ENCODE measurements around the gene LIPC. TPM values are rescaled to one million over a fixed set of nuclear protein-coding genes. Genes with fewer than 3 reads are reported as not detected.

LIPC gene
- total RNA-seq, 4 donors from 2014 or later = 0.48 to 8.2 (median 2.6) TPM; not detected in 1

- in situ Hi-C loops (cut with MboI; ENCODE audit: low pct_ligation_motif_present in 1 of 4, low pct_unique_long_range_greater_than_20kb in 1 of 4, low sequenced_read_pairs in 3 of 4) = no loop called here
- H3K36me3 ChIP-seq = no peaks in the 10 kb centered on the region
- intact Hi-C loops (cut with DNase I; ENCODE audit: low total_unique reads) = no loop called here
- peaks cover 0 to 9% (median 0%) of the 10 kb centered on the region in 4 donors for H3K4me1 ChIP-seq
- no peak overlapping the region for H3K27ac ChIP-seq
- TF ChIP-seq CTCF (IDR thresholded peaks at IDR 0.05) (no peak), POLR2A (IDR thresholded peaks at IDR 0.05) (no peak)
- H3K27me3 ChIP-seq = no peaks in the 10 kb centered on the region
- no peak overlapping the region for H3K4me3 ChIP-seq
- H3K9me3 ChIP-seq = no peaks in the 10 kb centered on the region
- WGBS, 2 donors (ENCODE audit: low coverage in 1 of 2) = 67 to 69% methylated on average over 7 of the region's 7 CpGs
- DNase-seq = no peak
Measured at GRCh38 chr15:58432401-58432800, 610 bp downstream of the LIPC start.

- Histone ChIP-seq H3K27ac (no peak overlapping the region), H3K27me3 (no peaks in the 10 kb centered on the region), H3K4me1 (peaks cover 0 to 9% (median 0%) of the 10 kb centered on the region in 4 donors), H3K9me3 (no peaks in the 10 kb centered on the region), H3K4me3 (no peak overlapping the region), H3K36me3 (no peaks in the 10 kb centered on the region)
- in situ Hi-C loops (cut with MboI; ENCODE audit: low pct_ligation_motif_present in 1 of 4, low pct_unique_long_range_greater_than_20kb in 1 of 4, low sequenced_read_pairs in 3 of 4) (no loop called here), intact Hi-C loops (cut with DNase I; ENCODE audit: low total_unique reads) (no loop called here)
- DNase-seq = no peak
- WGBS, 2 donors (ENCODE audit: low coverage in 1 of 2) = 71 to 94% methylated on average over 3 to 4 of the region's 4 CpGs
- TF ChIP-seq CTCF (IDR thresholded peaks at IDR 0.05) = no peak
- no peak for TF ChIP-seq POLR2AphosphoS5 (IDR thresholded peaks at IDR 0.05)
- no peak for TF ChIP-seq EP300 (IDR thresholded peaks at IDR 0.05; ENCODE audit: low read depth)
- no peak for TF ChIP-seq POLR2A (IDR thresholded peaks at IDR 0.05)
Measured at GRCh38 chr15:58433597-58434333, 2.0 kb downstream of the LIPC start.

- intact Hi-C loops (cut with DNase I; ENCODE audit: low total_unique reads) = no loop called here
- in situ Hi-C loops (cut with MboI; ENCODE audit: low pct_ligation_motif_present in 1 of 4, low pct_unique_long_range_greater_than_20kb in 1 of 4, low sequenced_read_pairs in 3 of 4) = no loop called here
- H3K4me3 ChIP-seq = no peak overlapping the region
- no peak overlapping the region for H3K27ac ChIP-seq
- WGBS, 2 donors (ENCODE audit: low coverage in 1 of 2) = 84 to 97% methylated on average over 5 to 10 of the region's 10 CpGs
- no peaks in the 10 kb centered on the region for H3K27me3 ChIP-seq
- H3K36me3 ChIP-seq = no peaks in the 10 kb centered on the region
- no peak for TF ChIP-seq POLR2AphosphoS5 (IDR thresholded peaks at IDR 0.05)
- no peak for TF ChIP-seq CTCF (IDR thresholded peaks at IDR 0.05)
- TF ChIP-seq EP300 (IDR thresholded peaks at IDR 0.05; ENCODE audit: low read depth) = no peak
- no peak for TF ChIP-seq POLR2A (IDR thresholded peaks at IDR 0.05)
- no peaks in the 10 kb centered on the region for H3K9me3 ChIP-seq
- peaks cover 0 to 11% (median 0%) of the 10 kb centered on the region in 4 donors for H3K4me1 ChIP-seq
- DNase-seq = no peak
Measured at GRCh38 chr15:58434334-58434875, 2.6 kb downstream of the LIPC start.

GRCh38 chr15:58436552-58436951 lies 4.8 kb downstream of the LIPC start:
- no peak for TF ChIP-seq POLR2AphosphoS5 (IDR thresholded peaks at IDR 0.05)
- no peak for TF ChIP-seq CTCF (IDR thresholded peaks at IDR 0.05)
- TF ChIP-seq EP300 (IDR thresholded peaks at IDR 0.05; ENCODE audit: low read depth) = no peak
- TF ChIP-seq POLR2A (IDR thresholded peaks at IDR 0.05) = no peak
- no peak overlapping the region for H3K27ac ChIP-seq
- DNase-seq = no peak
- no peaks in the 10 kb centered on the region for H3K36me3 ChIP-seq
- H3K27me3 ChIP-seq = no peaks in the 10 kb centered on the region
- peaks cover 5 to 33% (median 16%) of the 10 kb centered on the region in 4 donors for H3K4me1 ChIP-seq
- in situ Hi-C loops (cut with MboI; ENCODE audit: low pct_ligation_motif_present in 1 of 4, low pct_unique_long_range_greater_than_20kb in 1 of 4, low sequenced_read_pairs in 3 of 4) = no loop called here
- intact Hi-C loops (cut with DNase I; ENCODE audit: low total_unique reads) = loop anchor here (1.0 kb wide), 1 partner anchor 17 kb away; no protein-coding TSS in a partner anchor
- WGBS, 2 donors (ENCODE audit: low coverage in 1 of 2) = 81 to 94% methylated on average over 3 to 4 of the region's 4 CpGs
- H3K9me3 ChIP-seq = no peaks in the 10 kb centered on the region
- no peak overlapping the region for H3K4me3 ChIP-seq
